Hepatocyte (in vitro differentiated cells): ENCODE results near the gene GLT1D1. TPM values are rescaled to one million over a fixed set of nuclear protein-coding genes. Genes with fewer than 3 reads are reported as not detected.

Experiments
- DNase-seq: peaks from one replicate; pipeline ENCODE4 v3.0.0-alpha.2; 2016; ENCODE audit warnings: low spot score
- H2AFZ ChIP-seq: fragments of 200-600 bp; sonication (generic); 2 replicates; pipeline ENCODE4 v1.6.0; 2016; ENCODE audit warnings: antibody characterized with exemption, mild to moderate bottlenecking
- H3K27ac ChIP-seq: fragments of 200-600 bp; sonication (generic); 2 replicates; pipeline ENCODE4 v1.5.1; 2016; ENCODE audit warnings: mild to moderate bottlenecking
- H3K27me3 ChIP-seq: fragments of 200-600 bp; sonication (generic); 2 replicates; pipeline ENCODE4 v1.6.1; 2016
- H3K36me3 ChIP-seq: fragments of 200-600 bp; sonication (generic); replicated peaks from 2 replicates; pipeline ENCODE4 v1.5.1; 2016; ENCODE audit warnings: low read depth; ENCODE audit not compliant: insufficient read depth
- H3K4me1 ChIP-seq: fragments of 200-600 bp; sonication (generic); 2 replicates; pipeline ENCODE4 v1.5.1; 2016; ENCODE audit warnings: mild to moderate bottlenecking, moderate library complexity; ENCODE audit not compliant: insufficient read depth
- H3K4me2 ChIP-seq: fragments of 200-600 bp; sonication (generic); 2 replicates; pipeline ENCODE4 v1.6.0; 2016
- H3K4me3 ChIP-seq: fragments of 200-600 bp; sonication (generic); 2 replicates; pipeline ENCODE4 v1.5.1; 2016; ENCODE audit warnings: mild to moderate bottlenecking
- H3K79me2 ChIP-seq: fragments of 200-600 bp; sonication (generic); 2 replicates; pipeline ENCODE4 v1.6.0; 2017; ENCODE audit warnings: mild to moderate bottlenecking
- H3K9me2 ChIP-seq: fragments of 200-600 bp; sonication (generic); replicated peaks from 2 replicates; pipeline ENCODE4 v1.6.0; 2017; ENCODE audit warnings: mild to moderate bottlenecking; ENCODE audit not compliant: insufficient read depth
- H3K9me3 ChIP-seq: fragments of 200-600 bp; sonication (generic); 2 replicates; pipeline ENCODE4 v1.5.1; 2016; ENCODE audit warnings: low read depth, mild to moderate bottlenecking
- H4K20me1 ChIP-seq: fragments of 200-600 bp; sonication (generic); 2 replicates; pipeline ENCODE4 v1.6.0; 2016; ENCODE audit warnings: mild to moderate bottlenecking; ENCODE audit not compliant: insufficient read depth, poor library complexity, severe bottlenecking
- CTCF ChIP-seq: fragments of 200-600 bp; sonication (generic); IDR thresholded peaks from 2 replicates; pipeline ENCODE4 v1.5.1; 2016; ENCODE audit warnings: antibody characterized with exemption, mild to moderate bottlenecking; ENCODE audit not compliant: poor library complexity
- EZH2 ChIP-seq: fragments of 200-600 bp; sonication (generic); IDR thresholded peaks from 2 replicates; pipeline ENCODE4 v1.6.1; 2016; ENCODE audit warnings: antibody characterized with exemption, mild to moderate bottlenecking, borderline replicate concordance
- EZH2phosphoT487 ChIP-seq: fragments of 200-600 bp; sonication (generic); IDR thresholded peaks from one replicate; pipeline ENCODE4 v1.6.1; 2018; ENCODE audit warnings: antibody characterized with exemption, mild to moderate bottlenecking, low read depth, moderate library complexity; ENCODE audit not compliant: unreplicated experiment, severe bottlenecking
- whole genome bisulfite sequencing: methylation state at CpG from one replicate; pipeline ENCODE4 v1.1.6; 2016; ENCODE audit warnings: low lambda C conversion rate; ENCODE audit errors: missing lambda C conversion rate; 5-methylcytosine and 5-hydroxymethylcytosine counted together
- polyA plus RNA-seq: library from polyadenylated mRNA; unstranded; fragments of >200 nt; fragmentation: Nextera tagmentation; extraction: Ambion mirVana; gene quantifications from 2 replicates; pipeline ENCODE4 v1.2.1, GENCODE V29; 2016
- total RNA-seq: library from RNA; depleted of rRNA; stranded (reverse); fragments of >200 nt; gene quantifications from 2 replicates; pipeline ENCODE4 v1.2.3, GENCODE V29; 2014

The GLT1D1 gene
- total and polyA plus RNA-seq, 2 experiments from 2014 or later: 1.8 to 1.9 TPM

DNA sequence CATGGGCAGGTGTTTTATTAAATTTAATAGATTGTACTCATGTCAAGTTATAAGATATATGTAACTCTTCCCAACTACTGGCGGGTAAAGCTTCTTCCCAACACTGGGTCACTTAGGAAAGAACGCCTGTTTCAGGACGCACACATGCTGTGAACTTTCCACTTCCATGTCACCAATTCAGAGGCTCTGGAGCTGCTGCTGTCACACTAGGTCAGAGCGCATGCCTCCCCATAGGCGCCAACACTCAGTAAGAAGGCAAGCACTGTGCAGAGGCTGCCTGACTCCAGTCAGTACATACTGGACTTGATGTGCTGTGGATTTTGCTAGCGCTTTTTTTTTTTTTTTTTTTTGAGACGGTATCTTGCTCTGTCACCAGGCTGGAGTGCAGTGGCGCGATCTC is 46.7 kb upstream of the GLT1D1 start:
- Histone ChIP-seq H3K27me3 (no peaks in the 10 kb centered on the region), H3K79me2 (peaks cover 48% of the 10 kb centered on the region), H4K20me1 (peaks cover 19% of the 10 kb centered on the region), H3K27ac (no peak overlapping the region), H3K9me2 (no peaks in the 10 kb centered on the region), H3K36me3 (no peaks in the 10 kb centered on the region), H3K4me2 (no peak overlapping the region), H3K4me3 (no peak overlapping the region), H3K9me3 (no peaks in the 10 kb centered on the region), H3K4me1 (no peaks in the 10 kb centered on the region), H2AFZ (no peak overlapping the region)
- no peak for TF ChIP-seq EZH2
- no peak for TF ChIP-seq EZH2phosphoT487
- TF ChIP-seq CTCF: no peak
- no peak for DNase-seq
- WGBS: 97% methylated on average over 9 of the region's 9 CpGs

DNA sequence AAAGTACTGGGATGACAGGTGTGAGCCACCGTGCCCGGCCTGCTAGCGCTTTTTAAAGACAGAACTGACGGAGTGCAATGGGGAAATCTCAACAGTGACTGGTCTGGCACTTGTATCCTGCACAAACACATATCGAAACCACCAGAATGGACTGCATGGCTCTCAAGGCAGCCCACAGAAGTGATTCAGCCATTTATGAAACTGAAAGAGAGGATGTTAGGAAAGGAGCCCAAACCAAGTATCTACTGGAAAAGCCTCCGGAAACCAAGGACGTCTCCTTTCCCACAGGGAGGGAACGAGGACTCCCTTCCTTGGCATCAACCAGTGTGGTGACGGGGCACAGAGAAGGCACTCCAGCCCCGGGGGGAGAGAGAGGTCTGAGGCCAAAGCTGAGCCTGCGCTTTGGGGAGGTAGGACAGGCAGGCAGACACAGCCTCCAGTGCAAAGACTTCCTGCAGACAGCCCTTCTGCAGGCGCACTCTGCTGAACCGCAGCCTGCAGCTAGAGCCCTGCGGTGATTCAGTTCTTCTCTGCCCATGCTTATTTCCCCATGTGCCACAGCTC is 46.0 kb upstream of the GLT1D1 start:
- H3K4me2 ChIP-seq: no peak overlapping the region
- H3K79me2 ChIP-seq: peaks cover 53% of the 10 kb centered on the region
- H3K4me1 ChIP-seq: no peaks in the 10 kb centered on the region
- H3K27me3 ChIP-seq: no peaks in the 10 kb centered on the region
- peaks cover 14% of the 10 kb centered on the region for H4K20me1 ChIP-seq
- H3K9me3 ChIP-seq: no peaks in the 10 kb centered on the region
- TF ChIP-seq CTCF: no peak
- TF ChIP-seq EZH2phosphoT487: no peak
- TF ChIP-seq EZH2: no peak
- no peak overlapping the region for H3K27ac ChIP-seq
- 97% methylated on average over 14 of the region's 14 CpGs for WGBS
- H3K9me2 ChIP-seq: no peaks in the 10 kb centered on the region
- H2AFZ ChIP-seq: no peak overlapping the region
- DNase-seq: no peak
- H3K36me3 ChIP-seq: no peaks in the 10 kb centered on the region
- no peak overlapping the region for H3K4me3 ChIP-seq

DNA sequence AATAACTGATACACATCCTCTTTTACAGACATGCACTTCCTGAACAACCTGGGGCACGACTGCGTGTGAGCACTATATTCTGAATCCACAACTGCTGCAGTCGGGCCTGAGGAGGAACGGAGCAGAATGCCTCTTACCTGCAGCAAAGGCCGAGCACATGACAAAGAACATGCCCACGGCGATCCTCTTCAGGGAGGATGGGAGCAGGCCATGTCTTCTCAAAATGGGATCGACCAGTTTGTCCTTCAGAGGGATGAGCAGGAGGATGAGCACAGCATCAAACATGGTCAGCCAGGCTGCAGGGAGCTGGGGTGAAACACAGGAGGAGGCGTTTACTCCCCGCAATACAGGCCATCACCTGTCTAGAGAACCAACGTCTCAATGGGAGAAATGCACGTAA is 44.6 kb upstream of the GLT1D1 start:
- WGBS: 91% methylated on average over 12 of the region's 12 CpGs
- TF ChIP-seq EZH2phosphoT487: no peak
- no peak for TF ChIP-seq EZH2
- no peak for TF ChIP-seq CTCF
- peaks cover 58% of the 10 kb centered on the region for H3K79me2 ChIP-seq

More for the DNA sequence above, 44.6 kb upstream of the GLT1D1 start:
- H3K36me3 ChIP-seq: no peaks in the 10 kb centered on the region
- no peak overlapping the region for H3K4me3 ChIP-seq
- H3K27me3 ChIP-seq: no peaks in the 10 kb centered on the region
- H2AFZ ChIP-seq: no peak overlapping the region
- no peak overlapping the region for H3K27ac ChIP-seq
- H3K4me2 ChIP-seq: no peak overlapping the region
- no peak for DNase-seq
- no peaks in the 10 kb centered on the region for H3K4me1 ChIP-seq
- H3K9me3 ChIP-seq: no peaks in the 10 kb centered on the region
- no peaks in the 10 kb centered on the region for H3K9me2 ChIP-seq
- H4K20me1 ChIP-seq: peaks cover 11% of the 10 kb centered on the region
